HT-29 (cell line): Measurements from ENCODE around the gene NOTCH3. TPM values are rescaled to one million over a fixed set of nuclear protein-coding genes. Genes with fewer than 3 reads are reported as not detected.

Experiments used
- DNase-seq: peaks from one replicate; pipeline ENCODE4 v3.0.0-alpha.2; 2015; ENCODE audit warnings: low spot score
- small RNA-seq: library from RNA; depleted of rRNA; stranded (forward); fragments of <200 nt; gene quantifications from one replicate; pipeline ENCODE3, GENCODE V24; 2014
- total RNA-seq: library from RNA; depleted of rRNA; stranded (reverse); fragments of >200 nt; shearing (Covaris generic); gene quantifications from 2 replicates; pipeline ENCODE4 v1.2.3, GENCODE V29; 2014; rRNA removed

NOTCH3 gene
- total RNA-seq, 1 experiment from 2014 or later = 0.46 TPM

DNA sequence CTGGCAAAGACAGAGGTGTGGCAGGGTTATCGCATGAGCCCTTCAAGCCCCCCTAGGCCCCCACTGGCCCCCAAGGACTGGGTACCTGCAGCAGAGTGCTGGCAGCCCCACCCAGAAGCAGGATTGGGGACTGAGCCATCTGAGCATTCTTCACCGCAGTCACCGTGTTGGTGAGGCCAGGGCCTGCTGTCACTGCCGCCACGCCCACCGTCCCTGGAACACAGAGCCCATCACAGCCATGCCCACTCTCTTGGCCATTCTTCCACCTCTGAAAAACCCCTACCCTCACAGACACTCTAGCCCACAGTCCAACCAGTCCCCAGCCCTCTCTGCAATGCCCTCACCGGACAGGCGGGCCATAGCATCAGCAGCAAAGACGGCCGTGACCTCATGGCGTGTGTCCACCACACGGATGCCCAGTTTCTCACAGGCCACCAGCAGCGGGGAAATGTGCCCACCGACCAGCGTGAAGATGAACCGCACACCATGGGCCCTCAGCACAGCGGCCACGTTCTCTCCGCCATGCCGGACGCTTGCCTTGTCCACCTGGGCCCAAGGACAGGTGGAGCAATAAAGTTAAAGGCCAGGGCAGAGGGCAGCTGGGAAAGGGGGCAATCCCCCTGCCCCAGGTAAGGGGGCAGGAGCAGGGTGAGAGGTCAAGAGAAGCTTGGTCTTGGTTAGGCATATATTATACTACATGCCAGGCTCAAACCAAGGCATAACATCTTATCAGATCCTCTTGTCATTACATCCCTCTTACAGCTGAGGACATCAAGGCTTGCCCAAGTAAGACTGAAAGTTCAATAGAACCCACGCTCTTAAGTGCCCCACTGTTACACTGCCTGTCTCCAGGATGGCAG lies 77.5 kb downstream of the NOTCH3 start:
- DNase-seq = no peak

DNA sequence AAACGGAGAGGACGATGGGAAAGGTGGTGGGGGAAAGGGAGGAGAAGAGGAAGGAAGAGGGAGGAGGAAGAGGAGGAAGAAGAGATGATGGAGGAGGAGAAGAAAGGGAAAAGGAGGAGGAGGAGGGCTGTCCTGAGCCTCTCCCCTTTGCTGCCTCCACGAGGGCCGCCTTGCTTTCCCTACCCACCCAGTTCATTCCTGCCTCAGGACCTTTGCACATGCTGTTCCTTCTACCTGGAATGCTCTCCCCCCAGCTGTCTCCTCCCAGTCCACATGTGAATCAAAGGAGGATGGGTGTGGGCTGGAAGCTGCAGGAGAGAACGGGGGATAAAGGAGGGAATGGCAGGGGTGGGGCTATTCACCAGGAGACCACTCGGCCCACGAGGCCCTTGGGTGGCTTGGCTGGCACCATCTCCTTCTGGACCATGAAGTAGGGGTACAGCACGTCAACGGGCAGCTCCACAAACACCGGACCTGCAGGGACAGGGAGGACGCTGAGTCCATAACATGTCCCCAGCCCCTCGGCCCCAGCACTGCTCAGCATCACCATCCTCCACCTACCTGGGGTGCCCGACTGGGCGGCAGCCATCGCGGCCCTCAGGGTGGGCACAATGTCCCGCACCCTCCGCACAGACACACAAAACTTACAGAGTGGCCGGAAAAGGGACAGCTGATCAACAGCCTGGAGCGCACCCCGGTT lies 78.3 kb downstream of the NOTCH3 start:
- DNase-seq = no peak

DNA sequence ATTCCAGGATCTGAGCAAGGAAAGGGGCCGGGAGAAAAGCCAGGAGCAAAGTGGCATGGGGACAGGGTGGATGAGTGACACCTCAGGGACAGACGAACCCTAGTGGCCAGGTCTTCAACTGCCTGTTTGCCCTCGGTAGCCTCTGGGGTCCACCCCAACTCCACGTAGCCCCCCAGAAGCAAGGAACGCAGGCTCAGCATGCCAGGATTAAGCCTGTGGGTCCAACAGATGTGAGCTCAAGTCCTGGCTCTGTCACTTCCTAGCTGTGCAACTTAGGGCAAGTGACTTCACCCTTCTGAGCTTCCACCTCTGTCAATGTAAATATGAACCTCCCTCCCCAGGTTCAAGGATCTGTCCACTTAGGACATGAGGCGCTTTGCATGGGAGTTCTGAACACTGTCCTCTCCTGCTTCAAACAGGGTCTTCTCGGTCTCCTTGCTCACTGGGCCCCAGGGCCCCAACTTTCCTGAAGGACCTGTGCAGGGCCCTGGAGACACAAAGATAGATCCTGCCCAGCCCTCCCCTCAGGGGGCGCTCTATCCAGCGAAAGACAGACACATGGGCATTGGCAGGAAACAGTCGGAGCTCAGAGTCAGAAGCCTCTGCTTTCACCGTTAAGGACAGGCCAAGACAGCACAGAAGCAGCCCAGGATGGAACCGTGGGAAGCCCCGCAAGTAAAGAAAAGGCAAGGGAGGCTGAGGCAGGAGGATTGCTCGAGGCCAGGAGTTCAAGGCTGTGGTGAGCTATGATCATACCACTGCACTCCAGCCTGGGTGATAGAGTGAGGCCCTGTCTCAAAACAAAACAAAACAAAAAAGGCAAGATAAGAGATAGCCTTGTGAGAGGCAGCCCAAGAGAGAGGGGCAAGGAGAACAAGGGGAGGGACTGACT lies 80.4 kb downstream of the NOTCH3 start:
- no peak for DNase-seq

DNA sequence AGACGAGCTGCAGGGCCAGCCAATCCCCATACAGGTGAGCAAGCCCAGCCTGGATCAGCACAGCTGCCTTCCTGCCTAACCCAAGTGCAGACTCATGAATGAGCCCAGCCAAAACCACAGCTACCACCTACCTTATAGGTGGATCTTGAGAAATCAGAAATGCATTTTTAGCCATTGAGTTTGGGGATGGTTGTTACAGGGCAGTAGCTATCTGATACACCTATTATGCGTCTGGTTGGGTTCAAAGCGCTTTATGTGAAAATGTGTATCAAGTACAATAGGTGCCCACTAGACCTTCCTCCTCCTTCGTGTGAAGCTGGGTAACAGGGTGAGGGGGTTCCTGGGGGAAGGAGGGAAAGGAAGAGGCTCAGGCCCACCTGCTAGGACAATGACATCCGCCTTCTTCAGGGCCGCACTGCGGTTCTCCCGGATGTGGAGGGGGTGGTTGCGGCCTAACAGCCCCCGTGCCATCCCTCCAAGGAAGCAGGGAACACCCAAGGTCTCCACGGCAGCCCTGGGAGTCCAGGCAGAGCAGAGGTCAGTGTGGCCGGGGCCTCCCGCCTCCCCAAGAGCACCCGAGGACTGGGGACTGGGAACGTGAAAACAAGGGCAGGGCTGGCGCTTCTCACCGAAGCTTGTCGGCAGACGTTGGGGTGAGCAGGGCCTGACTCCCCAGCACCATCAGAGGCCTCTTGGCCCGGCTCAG lies 81.9 kb downstream of the NOTCH3 start:
- no peak for DNase-seq

DNA sequence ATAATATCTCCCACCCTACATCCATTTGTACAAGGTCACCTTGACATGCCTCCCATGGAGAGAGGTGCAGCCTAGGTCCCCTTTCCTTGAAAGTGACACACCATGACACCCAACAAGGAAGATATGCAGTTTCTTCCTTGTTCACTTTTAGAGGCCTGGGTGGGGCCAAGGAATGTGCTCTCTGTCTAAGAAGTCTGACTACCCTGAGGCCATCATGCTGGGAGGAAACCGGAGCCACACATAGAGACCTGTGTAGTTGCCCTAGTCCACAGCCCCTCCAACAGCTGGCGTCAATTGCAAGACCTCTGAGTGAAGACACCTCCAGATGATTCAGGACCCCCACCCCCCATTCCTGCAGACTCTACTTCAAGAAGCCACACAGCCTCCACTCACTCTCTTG lies 82.5 kb downstream of the NOTCH3 start:
- DNase-seq = no peak

DNA sequence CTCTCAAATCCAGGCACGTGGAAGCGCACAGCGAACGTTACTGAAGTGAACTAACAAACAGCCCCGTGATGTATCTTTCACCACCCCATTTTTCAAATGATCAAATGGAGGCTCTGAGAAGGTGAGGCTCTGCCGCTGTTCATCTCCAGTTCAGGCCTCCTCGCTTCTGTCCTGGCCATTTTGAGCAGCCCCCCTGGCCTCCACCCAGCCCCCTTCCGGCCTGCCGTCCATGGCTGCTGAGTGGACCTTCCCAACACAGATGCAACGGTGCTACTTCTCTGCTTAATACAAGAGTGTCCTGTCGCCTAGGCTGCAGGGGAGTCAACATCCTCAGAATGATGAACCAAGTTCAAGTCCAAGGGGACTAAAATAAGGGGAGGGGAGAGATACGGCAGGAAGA lies 83.9 kb downstream of the NOTCH3 start:
- DNase-seq = no peak

DNA sequence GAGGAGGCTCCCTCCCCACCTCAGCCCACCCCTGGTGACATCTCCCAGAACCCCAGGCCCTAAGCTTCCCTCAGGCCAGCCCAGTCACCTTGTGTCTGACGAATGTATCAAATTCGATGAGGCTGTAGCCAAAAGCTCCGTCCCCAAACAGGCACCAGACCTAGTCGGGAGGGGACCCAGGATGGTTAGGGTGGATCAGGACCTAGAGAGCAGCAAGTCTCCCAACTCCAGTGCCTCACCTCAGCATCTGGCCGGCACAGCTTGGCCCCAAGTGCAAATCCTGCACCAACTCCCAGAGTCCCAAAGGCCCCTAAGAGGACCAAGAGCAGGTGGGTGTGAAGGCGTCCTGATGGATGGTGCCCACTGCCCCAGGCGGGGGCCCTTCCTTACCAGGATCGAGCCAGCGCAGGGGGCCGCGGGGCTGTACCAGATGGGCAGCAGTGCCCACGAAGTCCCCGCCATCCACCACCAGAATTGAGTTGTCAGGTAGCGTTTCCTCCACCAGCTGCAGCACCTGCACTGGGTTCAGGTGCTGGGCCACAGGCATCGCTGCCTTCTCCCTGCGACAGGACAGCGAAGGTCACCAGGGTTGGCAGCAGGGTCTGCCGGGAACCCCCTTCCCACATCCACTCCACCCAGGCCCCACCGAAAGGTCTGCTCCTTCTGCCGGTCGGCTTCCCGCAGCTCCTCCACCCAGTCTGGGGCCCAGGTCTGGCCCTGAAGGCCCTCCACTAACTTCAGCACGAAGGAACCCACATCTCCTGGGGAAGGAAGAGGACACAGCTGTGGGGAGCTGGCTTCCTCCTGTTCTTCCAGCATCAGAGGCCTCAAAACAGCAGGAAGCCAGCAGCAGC lies 84.8 kb downstream of the NOTCH3 start:
- DNase-seq = no peak

DNA sequence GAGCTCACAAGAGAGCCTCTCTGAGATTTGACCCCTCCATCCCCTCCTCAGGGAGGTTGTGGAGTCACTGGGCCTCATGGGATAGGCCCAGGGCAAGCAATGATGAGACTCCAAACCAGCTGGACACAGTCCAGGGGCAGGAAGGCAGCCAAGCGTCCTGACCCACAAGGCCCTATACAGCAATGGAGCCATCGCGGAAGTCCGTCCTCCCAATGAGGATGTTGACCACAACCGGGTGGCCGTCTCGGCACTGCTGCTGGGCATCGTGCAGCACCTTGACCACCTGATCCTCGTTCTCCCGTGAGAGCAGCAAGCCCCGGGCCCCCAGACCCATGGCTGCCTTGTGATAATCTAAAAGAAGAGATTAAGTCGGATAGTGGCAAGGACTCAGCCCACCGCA lies 85.7 kb downstream of the NOTCH3 start:
- no peak for DNase-seq

DNA sequence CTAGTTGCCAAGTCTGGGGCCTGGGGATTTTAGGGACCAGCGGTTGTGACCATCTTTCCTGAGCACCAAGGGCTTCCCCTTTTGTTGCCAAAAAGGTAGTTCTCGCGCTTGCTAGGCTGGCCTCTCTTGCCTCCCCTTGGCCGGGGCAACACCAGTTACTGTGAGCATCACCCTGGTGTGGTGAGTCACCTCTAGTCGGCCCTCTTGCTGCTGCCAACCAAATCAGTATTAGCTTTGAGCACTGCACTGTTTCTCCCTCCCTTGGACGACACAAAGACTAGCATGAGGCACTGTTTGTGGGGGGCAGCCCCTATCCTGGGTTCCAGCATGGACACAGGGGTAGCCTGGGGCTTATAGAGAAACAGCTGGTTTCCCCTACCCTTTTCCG lies 86.6 kb downstream of the NOTCH3 start:
- no peak for DNase-seq

DNA sequence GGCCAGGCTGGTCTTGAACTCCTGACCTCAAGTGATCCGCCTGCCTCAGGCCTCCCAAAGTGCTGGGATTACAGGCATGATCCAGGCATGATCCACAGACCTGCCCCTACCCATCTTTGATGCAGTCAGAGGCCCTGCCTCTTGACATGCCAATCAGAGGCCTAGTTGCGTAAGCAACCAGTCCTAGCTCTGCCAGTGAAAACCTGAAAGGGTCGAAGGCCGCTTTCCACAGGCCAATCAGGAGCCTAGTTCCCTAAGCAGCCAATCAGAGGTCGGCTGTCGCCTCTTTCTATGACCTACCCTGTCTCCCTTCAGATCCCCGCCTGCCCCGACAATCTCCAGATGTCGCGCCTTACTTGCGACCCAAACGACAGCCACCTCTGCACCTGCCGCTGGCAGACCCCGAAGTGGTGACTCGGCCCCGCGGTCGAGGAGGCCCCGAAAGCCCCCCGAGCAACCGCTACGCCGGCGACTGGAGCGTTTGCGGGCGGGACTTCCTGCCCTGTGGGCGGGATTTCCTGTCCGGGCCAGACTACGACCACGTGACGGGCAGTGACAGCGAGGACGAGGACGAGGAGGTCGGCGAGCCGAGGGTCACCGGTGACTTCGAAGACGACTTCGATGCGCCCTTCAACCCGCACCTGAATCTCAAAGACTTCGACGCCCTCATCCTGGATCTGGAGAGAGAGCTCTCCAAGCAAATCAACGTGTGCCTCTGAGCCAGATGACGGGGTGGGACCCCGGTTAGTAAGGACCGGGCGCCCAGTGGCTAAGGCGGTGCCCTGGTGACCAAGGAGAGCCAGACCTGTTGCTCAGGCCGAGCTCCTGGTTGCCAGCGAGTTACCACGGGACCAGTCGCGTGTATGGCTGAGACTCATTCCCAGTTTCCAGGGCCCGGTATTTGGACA lies 87.3 kb downstream of the NOTCH3 start:
- no peak for DNase-seq

DNA sequence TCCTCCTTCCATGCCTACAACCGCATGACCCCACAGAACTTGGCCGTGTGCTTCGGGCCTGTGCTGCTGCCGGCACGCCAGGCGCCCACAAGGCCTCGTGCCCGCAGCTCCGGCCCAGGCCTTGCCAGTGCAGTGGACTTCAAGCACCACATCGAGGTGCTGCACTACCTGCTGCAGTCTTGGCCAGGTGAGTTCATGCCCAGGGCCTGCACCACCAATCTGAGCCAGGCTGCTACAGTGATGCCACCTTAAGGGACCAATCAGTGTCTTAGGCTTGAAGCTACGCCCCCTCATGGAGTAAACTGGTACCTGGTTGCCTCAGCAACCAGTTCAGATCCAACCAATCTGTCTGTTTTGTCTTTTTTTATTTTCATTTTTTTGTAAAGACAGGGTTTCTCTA lies 88.4 kb downstream of the NOTCH3 start:
- DNase-seq = peak; percentile 21

DNA sequence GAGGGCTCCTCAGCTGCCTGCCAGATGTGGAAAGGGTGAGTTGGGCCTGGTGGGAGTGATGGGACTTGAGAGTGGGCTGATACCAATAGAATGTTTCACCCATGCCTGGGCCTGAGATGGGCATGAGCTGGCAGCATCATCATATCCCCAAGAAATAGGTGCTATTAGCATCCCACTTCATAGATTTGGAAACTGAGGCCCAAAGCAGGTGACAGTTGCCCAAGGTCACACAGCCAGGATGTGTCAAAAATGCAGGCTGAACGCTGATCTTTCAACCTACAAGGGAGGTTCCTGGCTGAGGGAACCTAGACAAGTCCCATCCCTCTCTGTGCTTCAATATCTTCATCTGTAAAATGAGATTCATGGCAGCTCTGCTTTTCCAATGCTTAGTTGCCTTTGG lies 89.0 kb downstream of the NOTCH3 start:
- no peak for DNase-seq

DNA sequence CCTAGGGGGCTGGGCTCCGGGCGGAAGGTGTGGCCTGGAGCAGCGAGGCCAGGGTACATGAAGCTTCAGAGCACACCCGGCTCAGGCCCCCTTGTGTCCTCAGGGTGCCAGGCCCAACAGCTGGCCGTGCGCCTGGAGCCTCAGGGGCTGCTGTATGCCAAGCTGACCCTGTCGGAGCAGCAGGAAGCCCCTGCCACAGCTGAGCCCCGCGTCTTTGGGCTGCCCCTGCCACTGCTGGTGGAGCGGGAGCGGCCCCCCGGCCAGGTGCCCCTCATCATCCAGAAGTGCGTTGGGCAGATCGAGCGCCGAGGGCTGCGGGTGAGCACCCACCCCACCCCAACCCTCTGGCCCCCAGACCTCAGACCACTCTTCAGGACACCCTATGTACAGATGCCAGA lies 90.4 kb downstream of the NOTCH3 start:
- no peak for DNase-seq

DNA sequence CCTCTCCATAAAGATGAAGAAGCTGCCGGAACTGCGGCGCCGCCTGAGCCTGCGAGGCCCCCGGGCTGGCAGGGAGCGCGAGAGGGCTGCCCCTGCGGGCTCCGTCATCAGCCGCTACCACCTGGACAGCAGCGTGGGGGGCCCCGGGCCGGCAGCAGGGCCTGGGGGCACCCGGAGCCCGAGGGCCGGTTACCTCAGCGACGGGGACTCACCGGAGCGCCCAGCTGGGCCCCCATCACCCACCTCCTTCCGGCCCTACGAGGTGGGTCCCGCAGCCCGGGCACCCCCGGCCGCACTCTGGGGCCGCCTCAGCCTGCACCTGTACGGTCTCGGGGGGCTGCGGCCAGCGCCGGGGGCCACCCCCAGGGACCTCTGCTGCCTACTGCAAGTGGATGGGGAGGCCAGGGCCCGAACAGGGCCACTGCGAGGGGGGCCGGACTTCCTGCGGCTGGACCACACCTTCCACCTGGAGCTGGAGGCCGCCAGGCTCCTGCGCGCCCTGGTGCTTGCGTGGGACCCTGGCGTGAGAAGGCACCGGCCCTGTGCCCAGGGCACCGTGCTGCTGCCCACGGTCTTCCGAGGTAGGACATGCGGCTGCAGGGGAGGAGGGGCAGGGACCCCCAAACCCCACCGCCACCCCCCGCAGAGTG lies 90.9 kb downstream of the NOTCH3 start:
- DNase-seq = no peak

Small RNA genes lying within 50 kb of the gene (small RNA-seq; reads per million reads assigned to genes)
- gene MIR6795 = not detected
- gene RNU6-782P = not detected

Other genes with a start within 250 kb of the NOTCH3 start
- not detected in 2 replicates for gene SLC1A6, start 221.1 kb downstream of the NOTCH3 start, total RNA-seq
- gene CASP14, start 151.5 kb downstream of the NOTCH3 start, total RNA-seq = not detected in 2 replicates
- not detected in 2 replicates for gene OR1I1, start 118.8 kb downstream of the NOTCH3 start, total RNA-seq
- 0.03 TPM in 1 of 2 replicates, not detected in the other for gene SYDE1, start 93.6 kb downstream of the NOTCH3 start, total RNA-seq
- gene EPHX3, start 31.5 kb upstream of the NOTCH3 start, total RNA-seq = 0.26 TPM in 1 of 2 replicates, not detected in the other
- gene BRD4, start 131.5 kb upstream of the NOTCH3 start, total RNA-seq = 20.1 and 20.3 TPM in 2 replicates
- gene AKAP8, start 178.8 kb upstream of the NOTCH3 start, total RNA-seq = 41.7 and 50.4 TPM in 2 replicates
- gene AKAP8L, start 218.0 kb upstream of the NOTCH3 start, total RNA-seq = 66.2 and 66.3 TPM in 2 replicates
- 18.4 and 32.9 TPM in 2 replicates for gene WIZ, start 249.0 kb upstream of the NOTCH3 start, total RNA-seq